Activated CD8-positive, alpha-beta memory T cell treated with anti-CD3 and anti-CD28 coated beads for 24 hours (primary cell): ENCODE data around the gene SMAD7.
"Not testable (repeated sequence)": the region's sequence is repeated elsewhere in the genome, so short reads cannot be mapped to it uniquely, and the experiment has no call there.

Experiments used
- DNase-seq: peaks from one replicate; pipeline ENCODE4 v3.0.0-alpha.2; 2020

Gene SMAD7

GRCh38 chr18:48874701-48875162 lies 76.0 kb downstream of the SMAD7 start:
- DNase-seq, result no peak

DNA sequence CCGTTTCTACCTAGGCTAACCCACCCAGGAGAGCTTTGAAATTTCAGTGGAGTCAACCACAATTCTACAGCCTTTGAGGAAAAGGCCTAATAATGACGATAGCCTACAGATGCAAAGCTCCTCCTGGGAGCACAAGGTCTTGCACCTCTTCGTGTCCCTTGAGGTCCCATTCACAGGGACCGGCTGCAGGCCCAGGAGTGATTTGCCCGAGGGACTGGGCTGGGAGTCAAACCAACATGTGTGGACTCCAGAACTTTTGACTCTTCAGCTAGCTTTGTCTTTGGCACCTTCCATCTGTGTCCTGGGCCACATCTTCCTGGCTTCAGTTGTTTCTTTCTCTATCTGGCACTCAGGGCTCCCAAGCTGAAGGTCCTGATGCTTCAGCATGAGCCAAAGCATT lies 76.5 kb downstream of the SMAD7 start:
- no peak for DNase-seq

GRCh38 chr18:48872234-48873145 lies 78.3 kb downstream of the SMAD7 start:
- DNase-seq, result no peak

- no peak for DNase-seq
These were observed 79.2 kb downstream of the SMAD7 start for GRCh38 chr18:48871391-48872166.

- not testable (repeated sequence) for DNase-seq
These were observed 79.8 kb downstream of the SMAD7 start for GRCh38 chr18:48870926-48871325.
